Raji (cell line): ENCODE measurements around the gene LECT2.

Experiments used
- POLR2A ChIP-seq: IDR thresholded peaks from 2 replicates; pipeline ENCODE4 v1.6.1; 2011; ENCODE audit warnings: low read depth, low read length, control low read depth; ENCODE audit not compliant: insufficient read depth

The LECT2 gene

DNA sequence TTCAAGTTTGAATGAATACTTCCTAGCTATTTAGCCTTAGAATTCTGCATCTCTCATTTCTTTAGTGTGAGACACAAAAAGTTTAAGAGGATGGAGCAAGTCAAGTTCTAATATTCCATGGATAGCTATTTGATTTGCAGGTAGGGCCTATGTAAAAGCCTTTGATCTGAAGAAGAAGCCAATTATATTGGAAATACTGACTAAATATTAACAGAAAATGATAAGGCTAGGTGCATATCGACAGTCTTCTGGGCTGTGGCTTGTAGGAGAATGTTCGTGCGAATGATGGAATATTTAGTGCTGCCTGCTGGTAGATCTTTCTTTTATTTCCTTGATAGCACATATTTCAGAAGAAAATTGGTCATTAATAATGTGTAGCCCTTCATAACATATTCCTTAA, at the start of gene LECT2:
Gene LECT2, minus strand, starts transcription at position 85 of the 400 bp plus-strand sequence. CDS start 150 bp downstream, outside the sequence.
- TF ChIP-seq POLR2A, result no peak

GRCh38 chr5:136004436-136004835, 49.7 kb upstream of the LECT2 start:
- TF ChIP-seq POLR2A, result no peak

DNA sequence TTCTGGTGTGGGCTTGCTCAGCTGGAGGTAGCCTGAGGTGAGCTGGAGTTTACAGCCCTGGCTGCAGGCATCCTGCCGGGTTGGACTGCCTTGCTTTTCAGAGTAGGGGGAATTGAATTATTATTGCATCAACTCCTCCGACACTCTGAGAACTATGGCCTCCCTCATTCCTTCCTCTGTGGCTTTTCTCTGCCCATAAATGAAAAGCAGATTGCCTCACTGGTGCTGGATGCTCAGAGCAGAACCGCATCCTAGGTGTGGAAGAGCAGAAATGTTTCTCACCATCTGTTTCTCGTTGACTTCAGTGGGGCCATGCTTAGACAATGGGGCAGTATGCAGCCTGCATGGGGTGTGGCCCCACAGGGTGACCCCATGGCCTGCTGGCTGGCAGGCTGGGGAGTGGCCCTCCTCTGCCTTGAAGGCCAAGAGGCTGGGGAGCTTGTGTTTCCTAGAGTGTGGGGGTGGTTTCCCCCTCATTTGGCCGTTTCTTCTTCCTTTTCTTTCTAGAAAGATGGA, 46.7 kb upstream of the LECT2 start:
- TF ChIP-seq POLR2A, result no peak

DNA sequence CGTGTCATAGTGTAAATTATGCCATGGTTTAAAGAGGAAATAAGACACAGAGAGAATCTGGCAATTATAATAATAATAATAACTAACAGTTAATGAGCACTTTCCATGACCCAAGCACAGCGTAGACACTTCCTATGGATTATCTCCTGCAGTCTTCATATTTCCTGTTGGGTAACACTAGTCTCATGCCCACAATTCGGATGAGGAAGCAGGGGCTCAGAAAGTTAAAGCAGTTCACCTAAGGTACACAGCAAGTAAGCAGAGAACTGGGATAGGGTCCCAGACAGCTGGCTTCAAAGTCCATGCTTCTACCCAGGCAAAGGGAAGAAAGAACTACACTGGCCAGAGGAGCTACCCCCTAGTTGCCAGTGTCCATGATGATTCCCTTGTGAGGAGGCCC, 46.1 kb upstream of the LECT2 start:
- no peak for TF ChIP-seq POLR2A

DNA sequence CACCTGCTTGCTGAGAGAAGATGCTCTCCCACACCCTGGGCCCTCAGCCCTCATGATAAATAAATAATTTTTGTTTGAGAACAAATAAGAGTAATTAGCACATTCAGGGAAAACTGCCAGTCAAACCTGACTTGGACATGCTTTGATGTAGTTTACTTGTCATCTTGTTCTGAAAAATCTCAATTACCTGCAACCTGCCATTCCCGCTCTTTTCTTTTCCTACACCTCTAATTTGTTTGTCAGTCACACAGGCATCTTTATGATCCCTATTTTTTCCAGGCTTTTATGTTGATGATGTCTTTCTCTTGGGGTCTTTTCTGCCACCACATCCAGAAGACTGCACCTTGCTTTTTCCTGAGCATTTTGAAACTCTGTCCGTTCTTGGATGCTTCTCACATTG, 45.4 kb upstream of the LECT2 start:
- no peak for TF ChIP-seq POLR2A

GRCh38 chr5:135999406-136000139, 44.8 kb upstream of the LECT2 start:
- TF ChIP-seq POLR2A, result no peak

DNA sequence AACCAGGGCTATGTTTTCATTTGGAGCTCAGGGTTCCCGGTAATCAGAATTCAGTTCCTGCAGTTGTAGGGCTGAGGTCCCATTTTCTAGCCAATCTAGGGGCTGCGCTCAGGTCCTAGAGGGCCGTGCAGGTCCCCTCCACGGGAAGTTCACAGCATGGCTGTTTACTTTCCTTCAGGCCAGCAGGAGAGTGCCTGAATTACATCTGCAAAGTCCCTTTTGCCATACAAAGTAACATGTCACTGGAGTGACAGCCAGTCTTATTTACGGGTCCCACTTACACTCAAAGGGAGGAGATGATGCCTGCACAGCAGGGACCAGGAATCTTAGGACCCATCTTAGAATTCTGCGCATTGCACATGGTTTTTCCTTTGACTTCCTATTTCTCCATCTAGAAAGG, 44.1 kb upstream of the LECT2 start:
- TF ChIP-seq POLR2A, result no peak

GRCh38 chr5:135997673-135998335, 43.0 kb upstream of the LECT2 start:
- TF ChIP-seq POLR2A, result no peak

- TF ChIP-seq POLR2A, result no peak
Measured at GRCh38 chr5:135996611-135997010, 41.8 kb upstream of the LECT2 start.

DNA sequence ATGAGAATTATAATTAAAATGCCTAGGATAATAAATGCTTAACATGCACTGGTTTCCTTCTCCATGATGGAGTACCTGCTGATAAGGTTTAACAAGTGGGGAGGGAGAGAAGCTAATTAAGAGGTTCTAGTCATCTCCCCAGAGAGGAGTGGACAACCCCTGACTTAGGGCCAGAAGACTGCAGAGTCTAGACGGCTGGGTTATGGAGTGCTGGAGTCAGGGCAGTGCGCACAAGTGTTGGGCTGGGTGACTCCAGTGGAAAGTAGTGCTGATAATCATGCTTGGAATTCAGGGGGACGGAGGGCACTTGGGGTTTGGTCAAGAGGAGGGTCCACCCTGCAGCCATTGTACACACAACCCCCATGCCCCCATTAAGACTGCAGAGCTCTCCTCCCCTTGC, 41.2 kb upstream of the LECT2 start:
- no peak for TF ChIP-seq POLR2A

GRCh38 chr5:135993880-135994636, 39.3 kb upstream of the LECT2 start:
- no peak for TF ChIP-seq POLR2A

GRCh38 chr5:135993335-135993879, 38.6 kb upstream of the LECT2 start:
- TF ChIP-seq POLR2A, result no peak

DNA sequence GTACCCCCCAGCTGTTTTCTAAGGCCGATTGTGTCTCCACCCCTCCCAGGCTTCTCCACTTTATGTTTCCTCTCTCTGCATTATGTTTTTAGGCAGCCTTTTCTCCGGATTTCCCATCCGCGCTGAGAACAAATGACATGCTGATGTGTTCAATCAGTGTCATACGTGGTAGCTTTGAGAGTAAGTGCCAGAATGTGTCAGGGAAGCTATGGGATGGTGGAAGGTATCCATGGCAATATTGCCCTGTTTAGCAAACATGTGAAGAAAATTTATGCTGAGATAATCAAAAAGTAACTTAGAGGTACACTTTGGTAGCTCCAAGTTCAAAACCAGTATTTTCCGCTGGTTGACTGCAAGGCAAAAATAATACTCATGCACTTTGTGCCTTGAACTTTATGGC, 36.6 kb upstream of the LECT2 start:
- TF ChIP-seq POLR2A, result no peak

- TF ChIP-seq POLR2A, result no peak
Measured at GRCh38 chr5:135990528-135991255, 35.9 kb upstream of the LECT2 start.

- no peak for TF ChIP-seq POLR2A
Measured at GRCh38 chr5:135989686-135990085, 34.9 kb upstream of the LECT2 start.

- no peak for TF ChIP-seq POLR2A
Measured at GRCh38 chr5:135988546-135988945, 33.8 kb upstream of the LECT2 start.
